GM12874 (cell line): ENCODE data around the gene MYPN.

Experiments used
- TF ChIP-seq, protein P1 (sequence below): IDR thresholded peaks from 2 replicates; pipeline ENCODE4 v1.5.1; 2011; ENCODE audit warnings: low read depth, mild to moderate bottlenecking, control low read depth, low read length, moderate library complexity; ENCODE audit not compliant: insufficient read depth

MYPN gene

DNA sequence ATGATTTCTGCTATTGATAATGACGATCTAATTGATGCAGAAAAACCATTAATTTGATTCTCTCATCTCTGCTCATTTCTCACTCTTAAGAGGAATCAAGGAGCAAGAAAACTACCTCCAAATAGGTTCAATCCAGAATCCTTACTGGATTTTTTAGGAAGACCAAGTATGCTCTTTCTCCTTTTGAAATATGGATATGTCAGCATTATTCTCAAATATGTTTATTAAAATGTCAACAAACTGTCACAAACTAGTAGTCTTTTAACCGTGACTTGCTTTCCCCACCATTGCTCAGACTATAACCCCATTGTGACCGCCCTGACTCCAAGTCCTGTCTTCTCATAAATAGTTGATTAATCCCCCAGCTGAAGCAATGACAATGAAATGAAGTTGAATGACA, 123.8 kb downstream of the MYPN start:
- TF ChIP-seq, protein P1, sequence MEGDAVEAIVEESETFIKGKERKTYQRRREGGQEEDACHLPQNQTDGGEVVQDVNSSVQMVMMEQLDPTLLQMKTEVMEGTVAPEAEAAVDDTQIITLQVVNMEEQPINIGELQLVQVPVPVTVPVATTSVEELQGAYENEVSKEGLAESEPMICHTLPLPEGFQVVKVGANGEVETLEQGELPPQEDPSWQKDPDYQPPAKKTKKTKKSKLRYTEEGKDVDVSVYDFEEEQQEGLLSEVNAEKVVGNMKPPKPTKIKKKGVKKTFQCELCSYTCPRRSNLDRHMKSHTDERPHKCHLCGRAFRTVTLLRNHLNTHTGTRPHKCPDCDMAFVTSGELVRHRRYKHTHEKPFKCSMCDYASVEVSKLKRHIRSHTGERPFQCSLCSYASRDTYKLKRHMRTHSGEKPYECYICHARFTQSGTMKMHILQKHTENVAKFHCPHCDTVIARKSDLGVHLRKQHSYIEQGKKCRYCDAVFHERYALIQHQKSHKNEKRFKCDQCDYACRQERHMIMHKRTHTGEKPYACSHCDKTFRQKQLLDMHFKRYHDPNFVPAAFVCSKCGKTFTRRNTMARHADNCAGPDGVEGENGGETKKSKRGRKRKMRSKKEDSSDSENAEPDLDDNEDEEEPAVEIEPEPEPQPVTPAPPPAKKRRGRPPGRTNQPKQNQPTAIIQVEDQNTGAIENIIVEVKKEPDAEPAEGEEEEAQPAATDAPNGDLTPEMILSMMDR, result no peak

- TF ChIP-seq, protein P1, result no peak
These were observed 125.8 kb downstream of the MYPN start for GRCh38 chr10:68235111-68235510.

DNA sequence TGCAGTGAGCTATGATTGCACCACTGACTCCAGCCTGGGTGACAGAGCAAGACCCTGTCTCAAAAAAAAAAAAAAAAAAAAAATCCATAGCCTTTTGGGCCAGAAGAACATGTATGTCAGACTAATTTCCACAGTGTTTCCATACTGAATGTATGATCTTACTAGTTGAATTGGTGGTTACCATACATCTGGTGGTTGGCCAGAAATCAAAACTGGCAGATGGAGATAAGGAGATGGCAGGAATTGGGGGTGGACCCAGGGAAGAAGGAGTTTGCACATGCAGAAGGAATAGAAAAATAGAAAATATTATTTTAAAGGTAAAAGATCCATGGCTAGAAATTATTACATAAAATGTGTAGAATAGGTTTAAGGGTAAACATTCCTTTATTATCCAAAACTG, 126.3 kb downstream of the MYPN start:
- TF ChIP-seq, protein P1, result no peak

DNA sequence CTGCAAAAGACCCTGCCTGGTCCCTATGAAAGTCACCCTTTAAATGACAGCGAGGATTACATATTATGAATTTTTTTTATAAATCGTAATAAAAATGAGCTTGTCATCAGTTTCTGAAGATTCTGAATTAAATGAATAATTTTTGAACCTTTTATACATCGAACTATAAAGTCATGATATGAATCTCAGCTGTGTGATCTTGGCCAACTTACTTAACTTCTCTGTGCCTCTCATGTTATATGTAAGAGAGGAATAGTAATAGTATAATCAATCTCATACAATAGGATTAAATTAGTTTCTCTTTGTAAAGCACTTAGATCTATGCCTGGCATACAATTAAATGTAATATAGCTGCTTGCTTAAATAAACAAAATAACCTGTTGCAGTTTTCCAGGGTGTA, 127.9 kb downstream of the MYPN start:
- TF ChIP-seq, protein P1, result no peak

DNA sequence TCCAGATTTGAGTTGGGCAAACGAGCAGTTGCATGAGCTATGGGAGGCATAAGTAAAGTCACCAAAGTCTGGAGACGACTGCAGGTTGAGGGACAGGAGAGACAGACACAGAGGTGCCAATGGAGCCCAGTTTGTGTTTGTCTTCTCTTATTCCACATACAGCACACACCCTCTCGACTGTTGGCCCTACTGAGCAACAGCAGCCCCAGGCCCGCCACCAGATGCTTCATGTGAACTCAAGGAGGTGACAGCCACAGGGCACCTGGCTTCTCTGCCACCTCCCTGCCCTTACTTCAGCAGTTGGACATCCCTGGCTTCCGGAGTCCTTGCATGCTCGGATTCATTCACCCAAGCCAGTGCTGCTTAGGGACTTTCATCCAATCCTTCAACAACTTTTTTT, 129.1 kb downstream of the MYPN start:
- TF ChIP-seq, protein P1, result no peak

GRCh38 chr10:68239069-68239468, 129.8 kb downstream of the MYPN start:
- TF ChIP-seq, protein P1, result no peak

- TF ChIP-seq, protein P1, result no peak
These were observed 130.4 kb downstream of the MYPN start for GRCh38 chr10:68239596-68240150.
